SK-N-DZ (cell line): Measurements from ENCODE around the gene DPP6.

Source experiments
- DNase-seq: peaks from one replicate; pipeline ENCODE4 v3.0.0-alpha.2; 2015; ENCODE audit warnings: low spot score

Gene DPP6

GRCh38 chr7:154857728-154858681 lies 805.8 kb downstream of the DPP6 start:
- DNase-seq, result no peak

GRCh38 chr7:154858836-154859537 lies 806.8 kb downstream of the DPP6 start:
- no peak for DNase-seq

- no peak for DNase-seq
These were observed 807.8 kb downstream of the DPP6 start for GRCh38 chr7:154859747-154860620.

GRCh38 chr7:154860621-154861375 lies 808.6 kb downstream of the DPP6 start:
- no peak for DNase-seq

- DNase-seq, result no peak
These were observed 809.4 kb downstream of the DPP6 start for GRCh38 chr7:154861589-154861988.

- no peak for DNase-seq
These were observed 810.1 kb downstream of the DPP6 start for GRCh38 chr7:154862153-154862791.

GRCh38 chr7:154863766-154864522 lies 811.7 kb downstream of the DPP6 start:
- DNase-seq, result no peak

GRCh38 chr7:154864523-154864891 lies 812.3 kb downstream of the DPP6 start:
- no peak for DNase-seq

- no peak for DNase-seq
These were observed 813.9 kb downstream of the DPP6 start for GRCh38 chr7:154865984-154866685.

GRCh38 chr7:154867068-154867467 lies 814.9 kb downstream of the DPP6 start:
- no peak for DNase-seq

GRCh38 chr7:154868921-154869320 lies 816.7 kb downstream of the DPP6 start:
- no peak for DNase-seq

GRCh38 chr7:154869436-154869835 lies 817.2 kb downstream of the DPP6 start:
- no peak for DNase-seq

GRCh38 chr7:154871507-154871906 lies 819.3 kb downstream of the DPP6 start:
- peak; percentile 21 for DNase-seq

GRCh38 chr7:154871928-154872750 lies 819.9 kb downstream of the DPP6 start:
- DNase-seq, result no peak

- no peak for DNase-seq
These were observed 820.8 kb downstream of the DPP6 start for GRCh38 chr7:154872811-154873499.

GRCh38 chr7:154873500-154874121 lies 821.4 kb downstream of the DPP6 start:
- DNase-seq, result no peak
